ENCODE measurements around the gene OR2V1. TPM values are rescaled to one million over a fixed set of nuclear protein-coding genes. Genes with fewer than 3 reads are reported as not detected.

The OR2V1 gene
- total and polyA plus RNA-seq, 3 donors from 2014 or later, result not detected

- H3K36me3 ChIP-seq (ENCODE audit: low read depth, missing control alignments), result no peaks in the 10 kb centered on the region
- H3K27ac ChIP-seq, result no peak overlapping the region
- H3K27me3 ChIP-seq, result no peaks in the 10 kb centered on the region
- H3K4me3 ChIP-seq, result no peak overlapping the region
- 88 to 94% methylated on average over 4 of the region's 4 CpGs for WGBS, 2 donors
- DNase-seq, result no peak
- no peaks in the 10 kb centered on the region for H3K9me3 ChIP-seq
- intact Hi-C loops (cut with DNase I; ENCODE audit: low total_unique reads), result no loop called here
- TF ChIP-seq CTCF (IDR thresholded peaks at IDR 0.05) (no peak), POLR2A (IDR thresholded peaks at IDR 0.05) (no peak)
- no peaks in the 10 kb centered on the region for H3K4me1 ChIP-seq
Observed at GRCh38 chr5:181120306-181120705, 10.7 kb downstream of the OR2V1 start.

DNA sequence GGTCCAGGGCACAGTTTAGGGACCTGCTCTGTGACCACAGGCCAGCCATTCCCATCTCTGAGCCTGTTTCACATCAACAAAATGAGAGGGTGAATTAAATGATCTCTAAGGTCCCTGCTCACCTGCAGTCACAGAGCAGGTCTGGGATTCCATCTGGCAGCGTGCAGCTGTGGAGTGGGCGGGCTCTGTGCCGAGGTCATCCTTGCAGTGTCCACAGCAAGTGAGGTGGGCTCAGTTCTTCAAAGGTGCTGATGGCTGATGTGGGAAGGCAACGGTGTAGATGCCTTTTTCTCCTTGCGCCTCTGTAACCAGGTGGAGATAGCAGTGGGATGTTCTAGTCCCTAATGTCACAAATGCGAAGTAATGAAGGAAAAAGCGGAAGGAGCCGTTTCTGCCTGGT lies 11.9 kb downstream of the OR2V1 start:
- DNase-seq, result no peak

DNA sequence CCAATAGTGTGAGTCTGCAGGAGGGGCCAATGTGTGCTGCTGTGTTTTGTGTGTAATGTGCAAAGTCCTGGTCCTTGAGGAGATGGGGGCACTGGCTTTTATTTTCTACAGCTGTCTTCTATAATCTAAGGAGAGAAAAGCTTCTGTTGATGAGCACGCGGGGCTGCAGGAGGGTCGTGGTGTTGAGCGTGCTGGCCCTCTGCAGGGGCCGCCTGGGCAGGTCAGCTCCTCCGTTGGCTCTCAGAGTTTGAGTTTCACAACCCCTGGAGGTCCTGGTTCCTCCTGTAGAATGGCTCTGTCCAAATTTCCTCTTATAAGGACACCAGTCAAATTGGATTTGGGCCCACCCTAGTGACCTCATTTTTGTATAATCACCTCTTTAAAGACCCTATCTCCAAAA lies 12.6 kb downstream of the OR2V1 start:
- H3K9me3 ChIP-seq, result no peaks in the 10 kb centered on the region
- DNase-seq, result no peak
- 77 to 86% methylated on average over 6 of the region's 6 CpGs for WGBS, 2 donors
- intact Hi-C loops (cut with DNase I; ENCODE audit: low total_unique reads), result no loop called here
- no peaks in the 10 kb centered on the region for H3K4me1 ChIP-seq
- no peaks in the 10 kb centered on the region for H3K36me3 ChIP-seq (ENCODE audit: low read depth, missing control alignments)
- H3K27ac ChIP-seq, result no peak overlapping the region
- no peak for TF ChIP-seq CTCF (IDR thresholded peaks at IDR 0.05)
- TF ChIP-seq POLR2A (IDR thresholded peaks at IDR 0.05), result no peak
- H3K4me3 ChIP-seq, result no peak overlapping the region
- H3K27me3 ChIP-seq, result no peaks in the 10 kb centered on the region

More for the DNA sequence above, 11.9 kb downstream of the OR2V1 start:
- no peaks in the 10 kb centered on the region for H3K27me3 ChIP-seq
- no peak overlapping the region for H3K27ac ChIP-seq
- H3K9me3 ChIP-seq, result no peaks in the 10 kb centered on the region
- no peak overlapping the region for H3K4me3 ChIP-seq
- intact Hi-C loops (cut with DNase I; ENCODE audit: low total_unique reads), result no loop called here
- no peaks in the 10 kb centered on the region for H3K36me3 ChIP-seq (ENCODE audit: low read depth, missing control alignments)
- H3K4me1 ChIP-seq, result no peaks in the 10 kb centered on the region
- 89 to 93% methylated on average over 8 of the region's 8 CpGs for WGBS, 2 donors
- TF ChIP-seq CTCF (IDR thresholded peaks at IDR 0.05) (no peak), POLR2A (IDR thresholded peaks at IDR 0.05) (no peak)

- intact Hi-C loops (cut with DNase I; ENCODE audit: low total_unique reads), result no loop called here
- Histone ChIP-seq H3K36me3 (ENCODE audit: low read depth, missing control alignments) (no peaks in the 10 kb centered on the region), H3K9me3 (no peaks in the 10 kb centered on the region), H3K4me3 (peak overlapping the region in 1 of 2 donors; percentile 30), H3K4me1 (no peaks in the 10 kb centered on the region), H3K27ac (no peak overlapping the region), H3K27me3 (no peaks in the 10 kb centered on the region)
- WGBS, 2 donors, result 2 to 3% methylated on average over 37 to 47 of the region's 47 CpGs
- no peak for TF ChIP-seq POLR2A (IDR thresholded peaks at IDR 0.05)
- TF ChIP-seq CTCF (IDR thresholded peaks at IDR 0.05), result no peak
- DNase-seq, result no peak
Observed at GRCh38 chr5:181114844-181115778, 15.9 kb downstream of the OR2V1 start.

Measured in testis (tissue), 3 donors.